Liver (tissue), 9 donors: ENCODE results near the gene WDFY3. TPM values are rescaled to one million over a fixed set of nuclear protein-coding genes. Genes with fewer than 3 reads are reported as not detected.

Experiments
- DNase-seq: peaks from one replicate; pipeline ENCODE4 v3.0.0-alpha.2; 2017; ENCODE audit warnings: low spot score
- H3K27ac ChIP-seq, 2 donors: one replicate each; pipeline ENCODE4 v1.7.0; 2013; ENCODE audit warnings: inconsistent platforms in 2 of 2, low read length in 2 of 2, control low read depth in 1 of 2, low read depth in 1 of 2, mild to moderate bottlenecking in 1 of 2
- H3K27me3 ChIP-seq, 4 donors: one replicate each; pipeline versions ENCODE4 v1.6.1 to v1.7.0; 2013; ENCODE audit warnings: low read length in 3 of 4, inconsistent platforms in 1 of 4, mild to moderate bottlenecking in 1 of 4, moderate library complexity in 1 of 4; ENCODE audit not compliant: control insufficient read depth in 4 of 4, insufficient read depth in 4 of 4
- H3K36me3 ChIP-seq, 4 donors: one replicate each; pipeline versions ENCODE4 v1.6.1 to v1.7.0; 2013; ENCODE audit warnings: low read length in 3 of 4, mild to moderate bottlenecking in 3 of 4, low read depth in 1 of 4, moderate library complexity in 1 of 4; ENCODE audit not compliant: control insufficient read depth in 4 of 4, insufficient read depth in 3 of 4
- H3K4me1 ChIP-seq, 4 donors: one replicate each; pipeline versions ENCODE4 v1.6.1 to v1.7.0; 2013; ENCODE audit warnings: low read length in 3 of 4, mild to moderate bottlenecking in 3 of 4, moderate library complexity in 1 of 4; ENCODE audit not compliant: control insufficient read depth in 4 of 4, insufficient read depth in 4 of 4
- H3K4me3 ChIP-seq, 3 donors: one replicate each; pipeline versions ENCODE4 v1.6.1 to v1.7.0; 2013; ENCODE audit warnings: low read length in 3 of 3, control low read depth in 1 of 3, low read depth in 1 of 3, mild to moderate bottlenecking in 1 of 3
- H3K9ac ChIP-seq, 2 donors: one replicate each; pipeline ENCODE4 v1.7.0; 2013; ENCODE audit warnings: low read length in 2 of 2, mild to moderate bottlenecking in 2 of 2, moderate library complexity in 2 of 2, control low read depth in 1 of 2, low read depth in 1 of 2
- H3K9me3 ChIP-seq, 4 donors: one replicate each; pipeline versions ENCODE4 v1.6.1 to v1.7.0; 2013; ENCODE audit warnings: low read length in 3 of 4; ENCODE audit not compliant: control insufficient read depth in 4 of 4
- FOXA1 ChIP-seq: IDR thresholded peaks from 2 replicates; pipeline ENCODE4 v1.6.1; 2016; ENCODE audit warnings: antibody characterized with exemption
- FOXA2 ChIP-seq: IDR thresholded peaks from 2 replicates; pipeline ENCODE4 v1.6.1; 2016; ENCODE audit warnings: antibody characterized with exemption
- HNF4A ChIP-seq, 2 donors: conservative IDR thresholded peaks; 2 replicates each; pipeline ENCODE4 v1.6.1; 2016; ENCODE audit warnings: antibody characterized with exemption in 2 of 2, mild to moderate bottlenecking in 2 of 2
- JUND ChIP-seq, 2 donors: IDR thresholded peaks; 2 replicates each; pipeline ENCODE4 v1.6.1; 2016; ENCODE audit warnings: antibody characterized with exemption in 2 of 2
- NR2F2 ChIP-seq: IDR thresholded peaks from 2 replicates; pipeline ENCODE4 v1.6.1; 2016; ENCODE audit warnings: antibody characterized with exemption
- RAD21 ChIP-seq, 2 donors: IDR thresholded peaks; 2 replicates each; pipeline ENCODE4 v1.6.1; 2016; ENCODE audit warnings: antibody characterized with exemption in 2 of 2, mild to moderate bottlenecking in 2 of 2
- RXRA ChIP-seq, 2 donors: IDR thresholded peaks; 2 replicates each; pipeline ENCODE4 v1.6.1; 2017 to 2018; ENCODE audit warnings: antibody characterized with exemption in 2 of 2, mild to moderate bottlenecking in 1 of 2
- TAF1 ChIP-seq: conservative IDR thresholded peaks from 2 replicates; pipeline ENCODE4 v1.6.1; 2016; ENCODE audit warnings: antibody characterized with exemption, mild to moderate bottlenecking
- WGBS: extraction: QIAGEN DNeasy Blood & Tissue Kit; methylation state at CpG from one replicate; pipeline ENCODE4 v1.1.7; 2013; 5-methylcytosine and 5-hydroxymethylcytosine counted together
- polyA plus RNA-seq, 2 donors: library from polyadenylated mRNA; stranded (reverse) in 1 of 2; unstranded in 1 of 2; fragments of 200-250 nt in 1 of 2; fragments of >200 nt in 1 of 2; fragmentation: Nextera tagmentation in 1 of 2; extraction: Ambion mirVana in 1 of 2; gene quantifications; one replicate each; pipeline versions ENCODE4 v1.2.1 to v1.2.3, GENCODE V29; 2013 to 2015
- total RNA-seq, 2 donors: library from RNA; depleted of rRNA; stranded (reverse); fragments of >200 nt; gene quantifications; one replicate each; pipeline ENCODE4 v1.2.3, GENCODE V29; 2014
- TF ChIP-seq, protein P1 (sequence below): IDR thresholded peaks from 2 replicates; pipeline ENCODE4 v1.6.1; 2016; ENCODE audit warnings: antibody characterized with exemption
- TF ChIP-seq, protein P2 (sequence below): IDR thresholded peaks from 2 replicates; pipeline ENCODE4 v1.6.1; 2016; ENCODE audit warnings: antibody characterized with exemption
- TF ChIP-seq, protein P3 (sequence below): fragments of 150-350 bp; IDR thresholded peaks from 2 replicates; pipeline ENCODE4 v1.5.1; 2017; ENCODE audit warnings: improper control_type of control experiment, low read depth, low read length; ENCODE audit not compliant: missing input control
- TF ChIP-seq, protein P4 (sequence below): IDR thresholded peaks from 2 replicates; pipeline ENCODE4 v1.6.1; 2016; ENCODE audit warnings: antibody characterized with exemption, mild to moderate bottlenecking
- donor health status: healthy.
- donor health status: healthy.
- donor health status: healthy.
- donor health status: healthy.
- donor health status: healthy.

WDFY3 gene
- total and polyA plus RNA-seq, 4 donors: 3.2 to 50.5 (median 19.2) TPM

DNA sequence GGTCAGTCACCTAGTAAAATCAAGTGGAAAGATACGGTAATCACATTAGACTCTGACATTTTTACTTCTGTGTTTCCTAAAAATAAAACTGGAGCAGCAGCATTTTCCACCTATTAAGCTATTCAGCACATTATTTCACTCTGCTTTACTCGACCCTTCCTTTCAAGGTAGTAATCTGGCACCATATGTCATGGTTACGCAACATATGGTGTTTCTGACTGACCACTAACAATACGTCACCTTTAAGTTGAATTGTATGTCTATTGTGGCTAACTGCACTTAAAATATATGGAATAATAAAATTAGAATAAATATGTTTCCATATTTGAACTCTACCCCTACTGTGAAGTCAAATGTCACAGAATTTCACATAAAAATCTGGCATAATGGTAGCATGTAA is 214.8 kb downstream of the WDFY3 start (continued):
- no peak for TF ChIP-seq JUND (IDR thresholded peaks at IDR 0.05)
- TF ChIP-seq, protein P1, sequence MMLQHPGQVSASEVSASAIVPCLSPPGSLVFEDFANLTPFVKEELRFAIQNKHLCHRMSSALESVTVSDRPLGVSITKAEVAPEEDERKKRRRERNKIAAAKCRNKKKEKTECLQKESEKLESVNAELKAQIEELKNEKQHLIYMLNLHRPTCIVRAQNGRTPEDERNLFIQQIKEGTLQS: no peak
- TF ChIP-seq FOXA1: no peak
- TF ChIP-seq, protein P2, sequence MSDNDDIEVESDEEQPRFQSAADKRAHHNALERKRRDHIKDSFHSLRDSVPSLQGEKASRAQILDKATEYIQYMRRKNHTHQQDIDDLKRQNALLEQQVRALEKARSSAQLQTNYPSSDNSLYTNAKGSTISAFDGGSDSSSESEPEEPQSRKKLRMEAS: no peak
- no peak for TF ChIP-seq RXRA (IDR thresholded peaks at IDR 0.05)

DNA sequence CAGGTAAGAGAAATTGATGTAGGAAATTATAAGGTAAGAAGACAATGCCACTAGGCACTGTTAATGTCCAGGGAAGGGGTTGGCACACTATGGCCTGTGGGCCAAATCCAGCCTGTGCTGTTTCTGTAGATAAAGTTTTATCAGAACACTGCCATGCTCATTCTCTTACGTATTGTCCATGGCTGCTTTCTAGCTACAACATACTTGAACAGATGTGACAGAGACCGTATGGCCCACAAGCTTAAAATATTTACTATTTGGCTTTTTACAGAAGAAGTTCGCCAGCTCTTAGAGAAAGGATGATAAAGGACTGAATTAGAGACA is 215.6 kb downstream of the WDFY3 start:
- H3K9me3 ChIP-seq: no peaks in the 10 kb centered on the region
- H3K4me1 ChIP-seq: no peaks in the 10 kb centered on the region
- whole genome bisulfite sequencing: 91% methylated on average over 3 of the region's 3 CpGs
- H3K27me3 ChIP-seq: no peaks in the 10 kb centered on the region
- H3K36me3 ChIP-seq: peaks cover 5 to 36% (median 19%) of the 10 kb centered on the region in 4 donors
- H3K27ac ChIP-seq: no peak overlapping the region
- H3K4me3 ChIP-seq: no peak overlapping the region
- no peak for TF ChIP-seq TAF1
- no peak overlapping the region for H3K9ac ChIP-seq
- no peak for DNase-seq

DNA sequence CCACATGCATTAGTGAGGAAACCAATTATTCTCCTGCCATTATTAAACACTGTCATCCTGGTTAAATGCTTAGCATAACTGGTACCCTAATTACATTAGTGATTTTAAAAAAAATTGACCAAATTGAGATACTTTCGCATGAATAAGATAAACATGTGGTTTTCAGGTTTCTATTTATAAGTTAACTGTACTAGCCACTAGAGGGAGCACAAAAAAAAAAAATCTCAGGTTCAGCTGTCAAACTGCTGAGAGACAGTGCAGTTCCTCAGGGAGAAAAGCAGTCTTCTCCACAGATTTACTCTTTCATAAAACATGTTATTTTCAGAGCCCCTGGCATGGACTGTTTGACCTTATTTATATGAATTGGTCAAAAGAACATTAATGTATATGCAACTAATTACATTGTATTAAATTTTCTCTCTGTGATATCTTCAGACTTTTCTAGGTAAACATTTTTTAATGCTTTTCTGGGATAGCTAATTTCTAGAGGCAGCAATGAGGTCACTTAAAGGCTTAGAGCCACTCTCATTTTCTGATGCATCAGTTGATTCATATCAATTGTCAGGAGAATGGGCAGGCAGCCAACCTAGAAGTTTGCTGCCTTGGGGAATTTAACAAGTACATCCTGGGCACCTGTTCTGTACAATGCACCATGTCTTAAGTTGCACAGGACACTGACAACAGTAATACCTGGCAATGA is 216.1 kb downstream of the WDFY3 start:
- Histone ChIP-seq H3K36me3 (peaks cover 5 to 40% (median 19%) of the 10 kb centered on the region in 4 donors), H3K27ac (no peak overlapping the region), H3K9ac (no peak overlapping the region), H3K4me3 (no peak overlapping the region), H3K4me1 (no peaks in the 10 kb centered on the region), H3K9me3 (no peaks in the 10 kb centered on the region), H3K27me3 (no peaks in the 10 kb centered on the region)
- WGBS: 18% methylated on average over 1 of the region's 1 CpG
- no peak for DNase-seq
- TF ChIP-seq RAD21 (IDR thresholded peaks at IDR 0.05) (peak; percentile 83 to 84), FOXA2 (no peak)
- TF ChIP-seq, protein P1: no peak
- TF ChIP-seq, protein P3, sequence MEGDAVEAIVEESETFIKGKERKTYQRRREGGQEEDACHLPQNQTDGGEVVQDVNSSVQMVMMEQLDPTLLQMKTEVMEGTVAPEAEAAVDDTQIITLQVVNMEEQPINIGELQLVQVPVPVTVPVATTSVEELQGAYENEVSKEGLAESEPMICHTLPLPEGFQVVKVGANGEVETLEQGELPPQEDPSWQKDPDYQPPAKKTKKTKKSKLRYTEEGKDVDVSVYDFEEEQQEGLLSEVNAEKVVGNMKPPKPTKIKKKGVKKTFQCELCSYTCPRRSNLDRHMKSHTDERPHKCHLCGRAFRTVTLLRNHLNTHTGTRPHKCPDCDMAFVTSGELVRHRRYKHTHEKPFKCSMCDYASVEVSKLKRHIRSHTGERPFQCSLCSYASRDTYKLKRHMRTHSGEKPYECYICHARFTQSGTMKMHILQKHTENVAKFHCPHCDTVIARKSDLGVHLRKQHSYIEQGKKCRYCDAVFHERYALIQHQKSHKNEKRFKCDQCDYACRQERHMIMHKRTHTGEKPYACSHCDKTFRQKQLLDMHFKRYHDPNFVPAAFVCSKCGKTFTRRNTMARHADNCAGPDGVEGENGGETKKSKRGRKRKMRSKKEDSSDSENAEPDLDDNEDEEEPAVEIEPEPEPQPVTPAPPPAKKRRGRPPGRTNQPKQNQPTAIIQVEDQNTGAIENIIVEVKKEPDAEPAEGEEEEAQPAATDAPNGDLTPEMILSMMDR: peak; percentile 50

DNA sequence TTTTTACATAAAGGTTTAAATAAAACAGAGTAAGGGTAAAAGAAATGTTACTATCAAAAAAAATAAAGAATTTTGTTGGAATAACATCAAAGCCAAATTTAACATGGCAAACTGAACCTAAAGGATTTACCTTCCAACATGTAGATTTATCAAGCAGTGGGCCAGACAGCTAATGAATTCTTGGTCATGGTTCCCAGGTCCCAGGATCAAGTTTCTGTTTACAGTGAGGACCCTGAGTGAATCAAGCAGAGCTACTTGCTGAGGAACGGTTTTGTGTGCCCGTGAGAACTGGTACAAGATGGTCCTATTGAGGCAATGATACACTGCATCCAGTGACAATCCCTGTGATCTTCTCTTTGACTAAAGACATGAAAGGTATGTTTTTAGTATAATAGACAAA is 226.4 kb downstream of the WDFY3 start:
- Histone ChIP-seq H3K9ac (no peak overlapping the region), H3K4me1 (no peaks in the 10 kb centered on the region), H3K4me3 (no peak overlapping the region), H3K36me3 (peaks cover 5 to 58% (median 41%) of the 10 kb centered on the region in 4 donors), H3K27ac (no peak overlapping the region), H3K27me3 (no peaks in the 10 kb centered on the region), H3K9me3 (no peaks in the 10 kb centered on the region)
- WGBS: 96% methylated on average over 2 of the region's 2 CpGs
- DNase-seq: no peak
- TF ChIP-seq, protein P4, sequence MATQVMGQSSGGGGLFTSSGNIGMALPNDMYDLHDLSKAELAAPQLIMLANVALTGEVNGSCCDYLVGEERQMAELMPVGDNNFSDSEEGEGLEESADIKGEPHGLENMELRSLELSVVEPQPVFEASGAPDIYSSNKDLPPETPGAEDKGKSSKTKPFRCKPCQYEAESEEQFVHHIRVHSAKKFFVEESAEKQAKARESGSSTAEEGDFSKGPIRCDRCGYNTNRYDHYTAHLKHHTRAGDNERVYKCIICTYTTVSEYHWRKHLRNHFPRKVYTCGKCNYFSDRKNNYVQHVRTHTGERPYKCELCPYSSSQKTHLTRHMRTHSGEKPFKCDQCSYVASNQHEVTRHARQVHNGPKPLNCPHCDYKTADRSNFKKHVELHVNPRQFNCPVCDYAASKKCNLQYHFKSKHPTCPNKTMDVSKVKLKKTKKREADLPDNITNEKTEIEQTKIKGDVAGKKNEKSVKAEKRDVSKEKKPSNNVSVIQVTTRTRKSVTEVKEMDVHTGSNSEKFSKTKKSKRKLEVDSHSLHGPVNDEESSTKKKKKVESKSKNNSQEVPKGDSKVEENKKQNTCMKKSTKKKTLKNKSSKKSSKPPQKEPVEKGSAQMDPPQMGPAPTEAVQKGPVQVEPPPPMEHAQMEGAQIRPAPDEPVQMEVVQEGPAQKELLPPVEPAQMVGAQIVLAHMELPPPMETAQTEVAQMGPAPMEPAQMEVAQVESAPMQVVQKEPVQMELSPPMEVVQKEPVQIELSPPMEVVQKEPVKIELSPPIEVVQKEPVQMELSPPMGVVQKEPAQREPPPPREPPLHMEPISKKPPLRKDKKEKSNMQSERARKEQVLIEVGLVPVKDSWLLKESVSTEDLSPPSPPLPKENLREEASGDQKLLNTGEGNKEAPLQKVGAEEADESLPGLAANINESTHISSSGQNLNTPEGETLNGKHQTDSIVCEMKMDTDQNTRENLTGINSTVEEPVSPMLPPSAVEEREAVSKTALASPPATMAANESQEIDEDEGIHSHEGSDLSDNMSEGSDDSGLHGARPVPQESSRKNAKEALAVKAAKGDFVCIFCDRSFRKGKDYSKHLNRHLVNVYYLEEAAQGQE: no peak
- TF ChIP-seq, protein P1: no peak
- no peak for TF ChIP-seq FOXA1
- TF ChIP-seq HNF4A (conservative IDR thresholded peaks at IDR 0.05): no peak
- TF ChIP-seq, protein P2: no peak
- no peak for TF ChIP-seq JUND (IDR thresholded peaks at IDR 0.05)
- TF ChIP-seq NR2F2: no peak
- TF ChIP-seq TAF1: no peak
- TF ChIP-seq, protein P3: no peak
- no peak for TF ChIP-seq FOXA2
